Naive B cell (primary cell): ENCODE results near the gene ASB4. TPM values are rescaled to one million over a fixed set of nuclear protein-coding genes. Genes with fewer than 3 reads are reported as not detected.

Experiments
- ATAC-seq, 2 donors: fragments of 150-1000 bp; cut with Tn5 transposase; 2 replicates each; pipeline ENCODE4 v1.10.0; 2021; ENCODE audit warnings: low read depth in 2 of 2, mild to moderate bottlenecking in 2 of 2, moderate library complexity in 2 of 2
- DNase-seq: peaks from one replicate; pipeline ENCODE4 v3.0.0; 2022
- H3K27ac Mint-ChIP-seq, 6 donors: one replicate each; pipeline ENCODE4 v1.8.0; 2020 to 2022; ENCODE audit warnings: mild to moderate bottlenecking in 6 of 6, mixed read lengths in 6 of 6, moderate library complexity in 5 of 6, inconsistent platforms in 2 of 6
- H3K27me3 Mint-ChIP-seq, 3 donors: one replicate each; pipeline ENCODE4 v1.8.0; 2021 to 2022; ENCODE audit warnings: mixed read lengths in 3 of 3, mild to moderate bottlenecking in 1 of 3
- H3K36me3 Mint-ChIP-seq, 2 donors: one replicate each; pipeline ENCODE4 v1.8.0; 2020 to 2022; ENCODE audit warnings: mixed read lengths in 2 of 2, inconsistent platforms in 1 of 2, mild to moderate bottlenecking in 1 of 2
- H3K4me1 Mint-ChIP-seq, 3 donors: one replicate each; pipeline ENCODE4 v1.8.0; 2020 to 2022; ENCODE audit warnings: mixed read lengths in 3 of 3, inconsistent platforms in 1 of 3, mild to moderate bottlenecking in 1 of 3, moderate library complexity in 1 of 3
- H3K4me3 Mint-ChIP-seq, 8 donors: one replicate each; pipeline ENCODE4 v1.8.0; 2020 to 2022; ENCODE audit warnings: mild to moderate bottlenecking in 8 of 8, mixed read lengths in 8 of 8, moderate library complexity in 8 of 8, inconsistent platforms in 2 of 8
- H3K9me3 Mint-ChIP-seq, 7 donors: one replicate each; pipeline ENCODE4 v1.8.0; 2020 to 2022; ENCODE audit warnings: mixed read lengths in 7 of 7, mild to moderate bottlenecking in 5 of 7, inconsistent platforms in 2 of 7, moderate library complexity in 1 of 7
- polyA plus RNA-seq, 6 donors: library from polyadenylated mRNA; unstranded; fragments of 300-500 nt; fragmentation: Illumina TruSeq; gene quantifications; one replicate each; pipeline ENCODE4 v1.2.3, GENCODE V29; 2021; ENCODE audit warnings: low read depth in 6 of 6

Gene ASB4
- polyA plus RNA-seq, 6 donors from 2014 or later, result not detected

DNA sequence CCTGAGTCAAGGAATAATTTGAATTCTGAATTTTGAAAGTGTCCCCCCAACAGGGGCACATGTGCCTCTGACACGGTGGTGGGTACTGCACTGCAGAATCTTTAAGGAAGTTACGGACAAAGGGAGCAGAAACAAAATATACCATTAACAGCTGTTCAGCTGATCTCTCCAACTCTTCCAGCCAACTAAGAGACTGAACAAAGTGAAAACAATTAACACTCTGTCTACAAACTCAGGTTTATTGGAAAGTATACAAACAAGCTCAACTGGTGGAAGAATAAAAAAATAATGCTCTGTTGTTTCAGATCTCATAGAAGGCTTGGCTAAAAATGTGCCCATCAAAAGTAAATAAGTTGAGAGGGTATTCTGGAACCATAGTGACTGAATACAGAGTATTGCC is 34.4 kb downstream of the ASB4 start:
- Mint-ChIP-seq H3K36me3 (no peaks in the 10 kb centered on the region), H3K27me3 (peaks cover 7 to 18% (median 8%) of the 10 kb centered on the region in 3 donors), H3K4me1 (no peaks in the 10 kb centered on the region), H3K27ac (no peak overlapping the region), H3K9me3 (no peaks in the 10 kb centered on the region), H3K4me3 (no peak overlapping the region)
- DNase-seq, result no peak
- no peak for ATAC-seq

DNA sequence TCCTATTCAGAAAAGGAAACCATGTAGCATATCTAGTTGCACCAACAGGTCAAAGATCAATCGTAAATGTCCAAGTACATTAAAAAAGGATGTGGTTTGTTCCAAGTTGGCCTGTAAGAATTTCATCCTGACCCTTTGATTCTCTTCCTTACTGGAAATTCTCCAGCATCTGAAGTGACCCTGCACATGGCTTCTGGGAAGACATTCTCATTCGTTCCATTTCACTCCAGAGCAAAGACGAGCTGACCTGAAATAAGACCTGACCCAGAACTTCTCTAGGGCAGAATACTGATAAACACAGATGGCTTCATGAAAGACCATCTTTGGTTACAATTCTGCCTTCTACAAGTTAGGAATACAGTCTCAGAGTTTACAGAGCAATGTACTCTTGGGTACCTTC is 39.8 kb downstream of the ASB4 start:
- no peaks in the 10 kb centered on the region for H3K36me3 Mint-ChIP-seq
- DNase-seq, result no peak
- ATAC-seq, result no peak

GRCh38 chr7:95526128-95526738 is 40.5 kb downstream of the ASB4 start:
- ATAC-seq, result no peak
- Mint-ChIP-seq H3K27me3 (peaks cover 0 to 19% (median 7%) of the 10 kb centered on the region in 3 donors), H3K27ac (peak overlapping the region in 1 of 6 donors; percentile 45), H3K36me3 (no peaks in the 10 kb centered on the region), H3K4me1 (peaks cover 0 to 4% (median 3%) of the 10 kb centered on the region in 3 donors), H3K4me3 (no peak overlapping the region), H3K9me3 (no peaks in the 10 kb centered on the region)
- no peak for DNase-seq

More for the DNA sequence above, 39.8 kb downstream of the ASB4 start:
- peaks cover 0 to 19% (median 7%) of the 10 kb centered on the region in 3 donors for H3K27me3 Mint-ChIP-seq
- no peak overlapping the region for H3K4me3 Mint-ChIP-seq
- H3K4me1 Mint-ChIP-seq, result peaks cover 0 to 4% (median 3%) of the 10 kb centered on the region in 3 donors
- no peak overlapping the region for H3K27ac Mint-ChIP-seq
- no peaks in the 10 kb centered on the region for H3K9me3 Mint-ChIP-seq

- Mint-ChIP-seq H3K27me3 (peaks cover 0 to 19% (median 7%) of the 10 kb centered on the region in 3 donors), H3K36me3 (no peaks in the 10 kb centered on the region), H3K4me1 (peaks cover 0 to 4% (median 3%) of the 10 kb centered on the region in 3 donors), H3K4me3 (no peak overlapping the region), H3K9me3 (no peaks in the 10 kb centered on the region), H3K27ac (no peak overlapping the region)
- DNase-seq (peak; percentile 53), ATAC-seq (peak; percentile 59 to 76)
Observed at GRCh38 chr7:95527033-95527775, 41.5 kb downstream of the ASB4 start.

GRCh38 chr7:95527776-95528250 is 42.1 kb downstream of the ASB4 start:
- Mint-ChIP-seq H3K4me3 (no peak overlapping the region), H3K4me1 (peaks cover 0 to 4% (median 3%) of the 10 kb centered on the region in 3 donors), H3K27ac (no peak overlapping the region), H3K27me3 (peaks cover 0 to 14% (median 7%) of the 10 kb centered on the region in 3 donors), H3K9me3 (no peaks in the 10 kb centered on the region), H3K36me3 (no peaks in the 10 kb centered on the region)
- DNase-seq (no peak), ATAC-seq (no peak)

GRCh38 chr7:95529701-95530100 is 44.0 kb downstream of the ASB4 start:
- H3K4me1 Mint-ChIP-seq, result peaks cover 0 to 6% (median 3%) of the 10 kb centered on the region in 3 donors

DNA sequence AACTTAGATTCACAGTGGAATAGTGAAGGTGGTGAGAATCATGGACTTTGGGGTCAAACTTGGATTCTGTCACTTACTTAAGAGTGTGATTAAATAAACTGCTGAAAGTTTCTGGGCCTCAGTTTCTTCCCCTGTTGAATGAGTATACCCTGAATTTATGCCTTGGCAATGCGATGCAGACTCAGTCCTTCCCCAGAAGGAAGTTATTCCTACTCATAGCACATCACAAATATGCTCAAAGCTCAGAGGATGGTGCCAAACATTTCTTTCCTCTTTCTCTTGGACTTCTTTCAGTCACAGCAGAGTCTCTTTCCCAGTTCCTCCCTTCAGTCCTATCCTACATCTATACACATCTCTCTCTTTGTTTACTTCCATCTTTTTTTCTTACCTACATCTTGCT is 45.1 kb downstream of the ASB4 start:
- H3K27ac Mint-ChIP-seq, result no peak overlapping the region
- no peaks in the 10 kb centered on the region for H3K36me3 Mint-ChIP-seq
- no peak for DNase-seq
- no peaks in the 10 kb centered on the region for H3K9me3 Mint-ChIP-seq
- no peak overlapping the region for H3K4me3 Mint-ChIP-seq
- peaks cover 0 to 6% (median 3%) of the 10 kb centered on the region in 3 donors for H3K4me1 Mint-ChIP-seq
- peaks cover 0 to 20% (median 9%) of the 10 kb centered on the region in 3 donors for H3K27me3 Mint-ChIP-seq
- no peak for ATAC-seq

More at GRCh38 chr7:95529701-95530100, 44.0 kb downstream of the ASB4 start:
- ATAC-seq (no peak), DNase-seq (no peak)
- Mint-ChIP-seq H3K9me3 (no peaks in the 10 kb centered on the region), H3K27ac (peak overlapping the region in 2 of 6 donors; percentile 14 to 15), H3K36me3 (no peaks in the 10 kb centered on the region), H3K27me3 (peaks cover 0 to 18% (median 5%) of the 10 kb centered on the region in 3 donors), H3K4me3 (no peak overlapping the region)

DNA sequence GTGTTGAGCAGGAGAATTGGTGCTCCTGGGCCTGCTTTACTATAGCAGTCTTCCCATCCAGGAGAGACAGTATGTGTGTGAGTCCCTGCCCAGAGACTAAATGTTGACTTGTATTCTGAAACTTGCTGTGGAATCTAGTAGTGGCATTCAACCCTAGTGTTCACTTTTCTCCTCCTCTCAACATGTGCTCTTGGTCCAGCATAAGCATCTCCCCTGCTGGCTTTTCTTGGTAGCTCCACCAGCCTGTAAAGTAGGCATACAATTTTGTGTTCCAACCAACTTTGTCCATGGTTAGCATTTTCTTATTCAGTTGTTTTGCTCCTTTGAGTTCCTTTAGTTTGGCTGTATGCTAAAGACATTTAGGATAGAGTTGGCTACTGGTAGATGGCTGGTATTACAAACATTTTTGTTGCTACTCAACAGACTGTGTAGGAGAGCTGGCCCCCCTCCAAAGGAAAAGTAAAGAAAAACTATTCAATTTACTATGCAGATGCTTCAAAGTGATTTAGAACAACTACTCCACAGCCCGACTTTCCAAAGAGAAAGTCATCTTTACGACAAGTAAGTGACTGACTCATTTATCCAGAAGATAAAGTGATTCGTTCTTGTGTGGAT is 46.0 kb downstream of the ASB4 start:
- peaks cover 0 to 6% (median 3%) of the 10 kb centered on the region in 3 donors for H3K4me1 Mint-ChIP-seq
- peaks cover 0 to 14% (median 9%) of the 10 kb centered on the region in 3 donors for H3K27me3 Mint-ChIP-seq
- no peak for DNase-seq

DNA sequence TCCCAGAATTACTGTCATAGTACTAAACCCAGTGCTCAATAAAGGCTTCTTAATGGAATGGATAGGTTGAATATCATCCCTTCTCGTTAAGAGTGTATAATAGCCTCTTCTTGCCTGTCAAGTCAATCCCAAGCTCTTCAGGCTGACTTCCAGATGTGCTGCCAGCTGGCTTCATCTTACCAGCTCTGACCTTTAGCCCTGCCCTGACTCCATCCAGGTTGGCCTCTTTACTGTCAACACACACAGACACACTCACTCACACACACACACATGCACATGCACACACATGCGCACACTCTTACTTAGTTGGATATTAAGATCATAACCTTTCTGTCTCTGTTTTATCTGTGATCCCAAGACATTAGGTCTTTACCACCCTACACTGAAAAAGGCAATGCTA is 49.1 kb downstream of the ASB4 start:
- H3K27me3 Mint-ChIP-seq, result peaks cover 0 to 21% (median 9%) of the 10 kb centered on the region in 3 donors
- peaks cover 0 to 2% (median 0%) of the 10 kb centered on the region in 3 donors for H3K4me1 Mint-ChIP-seq
- DNase-seq, result no peak
- no peak for ATAC-seq
- H3K36me3 Mint-ChIP-seq, result no peaks in the 10 kb centered on the region
- H3K9me3 Mint-ChIP-seq, result no peaks in the 10 kb centered on the region
- H3K4me3 Mint-ChIP-seq, result no peak overlapping the region
- H3K27ac Mint-ChIP-seq, result no peak overlapping the region

More for the DNA sequence above, 46.0 kb downstream of the ASB4 start:
- H3K9me3 Mint-ChIP-seq, result no peaks in the 10 kb centered on the region
- no peaks in the 10 kb centered on the region for H3K36me3 Mint-ChIP-seq
- H3K4me3 Mint-ChIP-seq, result no peak overlapping the region
- H3K27ac Mint-ChIP-seq, result no peak overlapping the region
- ATAC-seq, result no peak

DNA sequence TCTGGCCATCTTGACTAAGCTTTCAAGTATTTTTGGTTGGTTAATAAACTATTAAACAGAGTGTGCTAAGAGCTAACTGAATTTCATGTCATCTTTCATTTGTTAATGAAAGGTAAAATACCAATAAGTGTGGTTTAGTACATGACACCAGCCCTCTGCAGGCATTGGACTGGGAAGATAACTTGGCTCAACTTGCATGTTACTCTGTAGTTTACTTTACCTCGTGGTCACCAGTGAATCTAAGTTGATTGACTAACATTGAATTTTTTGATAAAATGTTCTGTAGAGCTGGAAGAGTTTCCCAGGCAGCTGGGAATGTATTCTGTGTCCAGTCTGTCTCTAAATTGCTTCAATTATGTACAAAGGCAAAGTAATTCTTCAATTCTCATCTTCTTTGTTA is 49.9 kb downstream of the ASB4 start:
- DNase-seq (no peak), ATAC-seq (no peak)
- no peak overlapping the region for H3K27ac Mint-ChIP-seq
- no peaks in the 10 kb centered on the region for H3K9me3 Mint-ChIP-seq
- peaks cover 0 to 2% (median 0%) of the 10 kb centered on the region in 3 donors for H3K4me1 Mint-ChIP-seq
- H3K36me3 Mint-ChIP-seq, result no peaks in the 10 kb centered on the region
- peaks cover 0 to 21% (median 9%) of the 10 kb centered on the region in 3 donors for H3K27me3 Mint-ChIP-seq
- no peak overlapping the region for H3K4me3 Mint-ChIP-seq

GRCh38 chr7:95536656-95537311 is 51.0 kb downstream of the ASB4 start:
- peaks cover 6 to 28% (median 9%) of the 10 kb centered on the region in 3 donors for H3K27me3 Mint-ChIP-seq
- no peak overlapping the region for H3K4me3 Mint-ChIP-seq
- peaks cover 0 to 2% (median 0%) of the 10 kb centered on the region in 3 donors for H3K4me1 Mint-ChIP-seq
- H3K36me3 Mint-ChIP-seq, result no peaks in the 10 kb centered on the region
- H3K27ac Mint-ChIP-seq, result no peak overlapping the region
- no peaks in the 10 kb centered on the region for H3K9me3 Mint-ChIP-seq
- no peak for ATAC-seq
- no peak for DNase-seq

- Mint-ChIP-seq H3K4me3 (no peak overlapping the region), H3K4me1 (peaks cover 0 to 2% (median 0%) of the 10 kb centered on the region in 3 donors), H3K27ac (peak overlapping the region in 1 of 6 donors; percentile 0), H3K36me3 (no peaks in the 10 kb centered on the region), H3K9me3 (no peaks in the 10 kb centered on the region), H3K27me3 (peaks cover 7 to 29% (median 9%) of the 10 kb centered on the region in 3 donors)
- no peak for DNase-seq
- ATAC-seq, result no peak
Observed at GRCh38 chr7:95537468-95537867, 51.7 kb downstream of the ASB4 start.

DNA sequence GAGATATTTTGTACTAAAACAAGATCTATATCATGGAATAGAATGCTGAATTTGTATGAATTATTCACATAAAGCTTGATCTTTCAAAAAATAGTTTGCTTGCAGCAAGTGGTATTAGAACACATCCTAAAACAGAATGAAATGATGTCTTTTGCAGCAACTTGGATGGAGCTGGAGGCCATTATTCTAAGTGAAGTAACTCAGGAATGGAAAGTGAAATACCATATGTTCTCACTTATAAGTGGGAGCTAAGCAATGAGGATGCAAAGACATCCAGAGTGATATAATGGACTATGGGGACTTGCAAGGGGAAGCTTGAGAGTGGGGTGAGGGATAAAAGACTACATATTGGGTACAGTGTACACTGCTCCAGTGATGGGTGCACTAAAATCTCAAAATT is 53.7 kb downstream of the ASB4 start:
- DNase-seq (no peak), ATAC-seq (no peak)
- H3K27ac Mint-ChIP-seq, result no peak overlapping the region
- peaks cover 7 to 25% (median 13%) of the 10 kb centered on the region in 3 donors for H3K27me3 Mint-ChIP-seq
- H3K4me3 Mint-ChIP-seq, result no peak overlapping the region
- H3K9me3 Mint-ChIP-seq, result no peaks in the 10 kb centered on the region
- H3K36me3 Mint-ChIP-seq, result no peaks in the 10 kb centered on the region
- peaks cover 0 to under 1% (median 0%) of the 10 kb centered on the region in 3 donors for H3K4me1 Mint-ChIP-seq
